K562 (cell line): ENCODE data around the gene CNPY4. TPM values are rescaled to one million over a fixed set of nuclear protein-coding genes. Genes with fewer than 3 reads are reported as not detected.
A peak's percentile ranks its signal among the peaks of the same experiment; 100 is the strongest.

Experiments
- ATAC-seq: fragments of 200-7000 bp; cut with Tn5 transposase; 3 replicates; pipeline ENCODE4 v1.9.1; 2020; ENCODE audit warnings: moderate library complexity
- BruUV-seq: library from RNA; stranded (reverse); fragments of 400-500 nt; replicated peaks from 2 replicates; lab custom pipeline; 2021; lab: Mats Ljungman, UMichigan
- CTCF ChIA-PET: fragments of 300-600 bp; formaldehyde crosslinking; extraction: SDS; loops from one replicate; lab custom pipeline; 2021; ENCODE audit warnings: low intra/inter-chr PET ratio; lab: Yijun Ruan, JAX
- POLR2A ChIA-PET: fragments of 300-600, 350-650 bp; sonication (Branson Sonifier 250); formaldehyde crosslinking; extraction: SDS; loops from one replicate; lab custom pipeline; 2021; ENCODE audit warnings: antibody characterized with exemption, inconsistent platforms; lab: Yijun Ruan, JAX
- DNase-seq, 4 experiments: peaks; one replicate each; pipeline versions ENCODE4 v3.0.0 to v3.0.0-alpha.2; 2011 to 2018; ENCODE audit warnings: low spot score in 3 of 4, mixed read lengths in 3 of 4; ENCODE audit errors: extremely low read depth in 1 of 4
- FAIRE-seq: peaks from 2 replicates; lab custom pipeline; 2011; peaks lifted over from hg19 to GRCh38; lab: Jason Lieb, UNC
- H2AFZ ChIP-seq: 2 replicates; pipeline ENCODE4 v1.6.0; 2011; ENCODE audit warnings: low read depth, low read length, control low read depth, inconsistent platforms
- H3K27ac ChIP-seq: fragments of 200-600 bp; 3 replicates; pipeline ENCODE4 v1.8.0; 2011; ENCODE audit warnings: low read depth, mild to moderate bottlenecking, control low read depth, inconsistent platforms, low read length, moderate library complexity, mixed read lengths; ENCODE audit errors: extremely low read depth
- H3K27me3 ChIP-seq, 2 experiments: fragments of 300-600 bp in 1 of 2; 2 replicates in 1 of 2; 3 replicates in 1 of 2; pipeline versions ENCODE4 v1.6.0 to v1.8.0; 2011; ENCODE audit warnings: inconsistent platforms in 2 of 2, low read length in 2 of 2, mild to moderate bottlenecking in 1 of 2, mixed read lengths in 1 of 2, moderate library complexity in 1 of 2; ENCODE audit not compliant: control insufficient read depth in 2 of 2, insufficient read depth in 2 of 2
- H3K36me3 ChIP-seq: fragments of 300-600 bp; 3 replicates; pipeline ENCODE4 v1.8.0; 2011; ENCODE audit warnings: mild to moderate bottlenecking, low read length, inconsistent platforms; ENCODE audit not compliant: control insufficient read depth, insufficient read depth
- H3K4me1 ChIP-seq, 2 experiments: fragments of 200-600 bp in 1 of 2; replicated peaks in 1 of 2; 2 replicates in 1 of 2; 3 replicates in 1 of 2; pipeline versions ENCODE4 v1.5.1 to v1.8.0; 2011; ENCODE audit warnings: inconsistent platforms in 2 of 2, low read length in 2 of 2, mild to moderate bottlenecking in 1 of 2, mixed read lengths in 1 of 2, moderate library complexity in 1 of 2; ENCODE audit not compliant: control insufficient read depth in 2 of 2, insufficient read depth in 2 of 2
- H3K4me2 ChIP-seq: 2 replicates; pipeline ENCODE4 v1.6.1; 2011; ENCODE audit warnings: low read length, control low read depth, inconsistent platforms, mixed read lengths; ENCODE audit not compliant: insufficient read depth
- H3K4me3 ChIP-seq: fragments of 200-600 bp; sonication (generic), shearing (Covaris generic); 2 replicates; pipeline ENCODE4 v1.5.1; 2016; ENCODE audit warnings: control low read depth, inconsistent platforms
- H3K79me2 ChIP-seq: fragments of 200-600 bp; 3 replicates; pipeline ENCODE4 v1.8.0; 2011; ENCODE audit warnings: low read length, inconsistent platforms; ENCODE audit not compliant: control insufficient read depth, insufficient read depth
- H3K9ac ChIP-seq, 2 experiments: 2 replicates each; pipeline versions ENCODE4 v1.6.0 to v1.6.1; 2011; ENCODE audit warnings: low read depth in 2 of 2, low read length in 2 of 2, control low read depth in 1 of 2, inconsistent platforms in 1 of 2, mild to moderate bottlenecking in 1 of 2, mixed read lengths in 1 of 2; ENCODE audit not compliant: insufficient read depth in 1 of 2
- H3K9me1 ChIP-seq: one replicate; pipeline ENCODE4 v1.6.0; 2011; ENCODE audit warnings: inconsistent platforms, mild to moderate bottlenecking, low read length, moderate library complexity; ENCODE audit not compliant: control insufficient read depth, insufficient read depth
- H3K9me3 ChIP-seq: replicated peaks from 2 replicates; pipeline ENCODE4 v1.5.1; 2011; ENCODE audit warnings: low read depth, low read length, inconsistent platforms; ENCODE audit not compliant: control insufficient read depth, insufficient read depth
- H4K20me1 ChIP-seq: replicated peaks from 2 replicates; pipeline ENCODE4 v1.6.1; 2011; ENCODE audit warnings: low read length, inconsistent platforms, mixed read lengths; ENCODE audit not compliant: control insufficient read depth, insufficient read depth
- BMI1 ChIP-seq: fragments of 150-350 bp; IDR thresholded peaks from 2 replicates; pipeline ENCODE4 v1.6.1; 2014; ENCODE audit warnings: low read length
- CEBPB ChIP-seq: fragments of 450-650 bp; IDR thresholded peaks from 2 replicates; pipeline ENCODE4 v1.6.1; 2016; ENCODE audit warnings: missing genetic modification characterization, missing compliant biosample characterization
- FOXA3 ChIP-seq, 2 experiments: fragments of 450-650 bp in 1 of 2; sonication (generic) in 1 of 2; formaldehyde crosslinking; IDR thresholded peaks in 1 of 2; conservative IDR thresholded peaks in 1 of 2; 2 replicates each; pipeline versions ENCODE4 v1.4.0 to v1.8.0; 2020 to 2022; ENCODE audit warnings: mild to moderate bottlenecking in 2 of 2, missing genetic modification reagents in 1 of 2
- JUND ChIP-seq, 2 experiments: IDR thresholded peaks; 2 replicates in 1 of 2; 3 replicates in 1 of 2; pipeline ENCODE4 v1.6.1; 2011; ENCODE audit warnings: borderline replicate concordance in 2 of 2, low read depth in 2 of 2, low read length in 2 of 2, improper control_type of control experiment in 1 of 2, missing biosample characterization in 1 of 2, missing genetic modification characterization in 1 of 2, missing genetic modification reagents in 1 of 2
- KLF16 ChIP-seq: IDR thresholded peaks from 2 replicates; pipeline ENCODE4 v1.6.1; 2016; ENCODE audit warnings: antibody characterized with exemption
- PHF21A ChIP-seq: fragments of 450-650 bp; IDR thresholded peaks from 2 replicates; pipeline ENCODE4 v1.6.1; 2017; ENCODE audit warnings: low read depth, borderline replicate concordance
- POLR2AphosphoS2 ChIP-seq: IDR thresholded peaks from 2 replicates; pipeline ENCODE4 v1.6.1; 2012; ENCODE audit warnings: low read length, improper control_type of control experiment
- PURB ChIP-seq: sonication (generic); formaldehyde crosslinking; IDR thresholded peaks from 2 replicates; pipeline ENCODE4 v1.9.0; 2021; ENCODE audit warnings: low read depth, mild to moderate bottlenecking, missing genetic modification reagents
- RCOR1 ChIP-seq, 2 experiments: IDR thresholded peaks; 2 replicates each; pipeline ENCODE4 v1.6.1; 2012; ENCODE audit warnings: low read depth in 2 of 2, low read length in 2 of 2, borderline replicate concordance in 1 of 2, improper control_type of control experiment in 1 of 2
- STAT5A ChIP-seq: IDR thresholded peaks from 2 replicates; pipeline ENCODE4 v1.6.1; 2012; ENCODE audit warnings: low read length, inconsistent platforms, borderline replicate concordance
- WGBS: fragments of 100-300 bp; shearing (Covaris generic); methylation state at CpG from one replicate; pipeline ENCODE4 v1.1.6; 2016; ENCODE audit warnings: low coverage, mixed read lengths; ENCODE audit not compliant: insufficient coverage; ENCODE audit errors: missing lambda C conversion rate; 5-methylcytosine and 5-hydroxymethylcytosine counted together
- in situ Hi-C: fragments of 300-500 bp; cut with MboI; formaldehyde crosslinking; loops from 4 replicates; pipeline ENCODE4 v1.15.0; 2018; ENCODE audit warnings: inconsistent platforms, mixed read lengths
- intact Hi-C: fragments of 100-400 bp; cut with micrococcal nuclease; formaldehyde crosslinking; loops from 2 replicates; pipeline ENCODE4 v1.14.2; 2022
- polyA plus RNA-seq, 8 experiments: library from polyadenylated mRNA; depleted of rRNA in 4 of 8; stranded (reverse) in 5 of 8; unstranded in 3 of 8; fragments of >200 nt; fragmentation: Nextera tagmentation in 2 of 8; fragmentation: Illumina TruSeq in 1 of 8; extraction: Ambion mirVana in 2 of 8; extraction: Trizol in 1 of 8; gene quantifications; 2 replicates each; pipeline versions ENCODE4 v1.2.1 to v1.2.3, GENCODE V29; 2011 to 2014; ENCODE audit warnings: inconsistent platforms in 1 of 8, missing spikeins in 1 of 8
- total RNA-seq, 7 experiments: library from RNA; depleted of rRNA in 6 of 7; stranded (reverse); fragments of >200 nt in 6 of 7; fragmentation: Illumina TruSeq in 2 of 7; extraction: Trizol in 2 of 7; gene quantifications; 2 replicates each; pipeline versions ENCODE4 v1.2.1 to v1.2.3, GENCODE V29; 2011 to 2021; ENCODE audit warnings: low replicate concordance in 1 of 7
- TF ChIP-seq, protein P1 (sequence below): fragments of 450-650 bp; IDR thresholded peaks from 2 replicates; pipeline ENCODE4 v1.6.1; 2016; ENCODE audit warnings: low read depth, mild to moderate bottlenecking, moderate library complexity
- TF ChIP-seq, protein P2 (sequence below): fragments of 450-650 bp; formaldehyde crosslinking; IDR thresholded peaks from 2 replicates; pipeline ENCODE4 v1.4.0; 2020; ENCODE audit warnings: mild to moderate bottlenecking, moderate library complexity
- TF ChIP-seq, protein P3 (sequence below), 2 experiments: fragments of 450-650 bp in 1 of 2; sonication (generic) in 1 of 2; formaldehyde crosslinking in 1 of 2; IDR thresholded peaks in 1 of 2; conservative IDR thresholded peaks in 1 of 2; 2 replicates each; pipeline versions ENCODE4 v1.6.1 to v1.8.1; 2016 to 2023; ENCODE audit warnings: mild to moderate bottlenecking in 2 of 2, moderate library complexity in 2 of 2, inconsistent platforms in 1 of 2, missing genetic modification reagents in 1 of 2
- TF ChIP-seq, protein P4 (sequence below): fragments of 450-650 bp; formaldehyde crosslinking; IDR thresholded peaks from 2 replicates; pipeline ENCODE4 v1.4.0; 2020; ENCODE audit warnings: mild to moderate bottlenecking, moderate library complexity

CNPY4 gene
- total and polyA plus RNA-seq, 9 of the 15 experiments (the other 6 are each of a cell fraction or from before 2014, with no cell fraction given), result 1.9 to 11.2 (median 7.0) TPM

DNA sequence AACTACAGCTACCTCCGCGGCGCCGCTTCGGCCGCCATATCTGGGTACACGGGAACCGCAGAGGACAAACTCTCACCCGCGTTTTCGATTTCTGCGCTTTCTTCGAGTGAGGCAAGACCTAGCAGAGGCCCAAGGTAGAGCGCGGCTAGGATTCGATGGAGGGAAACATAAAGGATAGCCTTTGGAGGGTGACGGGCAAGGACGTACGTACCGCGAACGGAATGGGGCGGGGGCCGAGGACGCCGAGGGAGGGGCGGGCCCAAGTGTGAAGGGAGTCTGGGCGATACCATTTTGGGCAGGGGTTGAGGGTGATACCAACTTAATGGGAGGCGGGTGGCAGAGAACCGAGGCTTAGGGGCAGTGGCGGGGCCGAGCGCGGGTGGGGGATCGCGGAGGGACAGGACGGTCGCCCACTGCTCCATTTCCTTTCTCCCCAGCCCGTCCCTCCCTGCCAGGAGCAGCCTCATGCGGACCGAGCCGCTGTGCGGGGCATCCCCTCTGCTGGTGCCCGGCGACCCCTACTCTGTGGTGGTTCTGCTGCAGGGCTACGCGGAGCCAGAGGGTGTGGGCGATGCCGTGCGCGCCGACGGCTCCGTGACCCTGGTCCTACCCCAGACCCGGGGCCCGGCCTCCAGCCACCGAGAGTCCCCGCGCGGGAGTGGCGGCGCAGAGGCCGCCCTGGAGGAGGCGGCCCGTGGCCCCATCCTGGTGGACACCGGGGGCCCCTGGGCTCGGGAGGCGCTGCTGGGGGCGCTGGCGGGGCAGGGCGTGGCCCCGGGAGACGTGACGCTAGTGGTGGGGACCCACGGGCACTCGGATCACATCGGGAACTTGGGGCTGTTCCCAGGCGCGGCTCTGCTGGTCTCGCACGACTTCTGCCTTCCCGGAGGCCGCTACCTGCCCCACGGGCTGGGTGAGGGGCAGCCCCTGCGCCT lies 7.8 kb downstream of the CNPY4 start, which contains the start of gene MBLAC1:
Gene MBLAC1 (plus strand): TSS at position 37 of the 935 bp plus-strand sequence. CDS start 429 bp downstream, at position 466.
- peak; percentile 78 for FAIRE-seq
- TSS peak; percentile 46 for BruUV-seq
- TF ChIP-seq, protein P1, sequence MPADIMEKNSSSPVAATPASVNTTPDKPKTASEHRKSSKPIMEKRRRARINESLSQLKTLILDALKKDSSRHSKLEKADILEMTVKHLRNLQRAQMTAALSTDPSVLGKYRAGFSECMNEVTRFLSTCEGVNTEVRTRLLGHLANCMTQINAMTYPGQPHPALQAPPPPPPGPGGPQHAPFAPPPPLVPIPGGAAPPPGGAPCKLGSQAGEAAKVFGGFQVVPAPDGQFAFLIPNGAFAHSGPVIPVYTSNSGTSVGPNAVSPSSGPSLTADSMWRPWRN, result no peak
- TF ChIP-seq POLR2AphosphoS2 (peak; percentile 70; the same call in 1 of the 2 replicates), PURB (CRISPR knock-in tag) (no peak), PHF21A (no peak), STAT5A (no peak), KLF16 (no peak), JUND (IDR thresholded peaks at IDR 0.05; ENCODE audit: borderline replicate concordance, low read depth, low read length) (peak; percentile 98), JUND (tag; IDR thresholded peaks at IDR 0.05; ENCODE audit: borderline replicate concordance, low read depth, low read length) (no peak), BMI1 (no peak), RCOR1 (IDR thresholded peaks at IDR 0.05; ENCODE audit: borderline replicate concordance in 1 of 2, low read depth in 2 of 2, low read length in 2 of 2) (peak in 1 of 2 experiments; percentile 2; a peak in 1 of 4 replicates), CEBPB (no peak), FOXA3 (CRISPR knock-in tag; conservative IDR thresholded peaks at IDR 0.05 in 1 of 2, IDR thresholded peaks at IDR 0.05 in 1 of 2) (0 out of 4 replicates have a peak, but pooled peaks of 1 of the 2 experiments have one; percentile 0)
- TF ChIP-seq, protein P2, sequence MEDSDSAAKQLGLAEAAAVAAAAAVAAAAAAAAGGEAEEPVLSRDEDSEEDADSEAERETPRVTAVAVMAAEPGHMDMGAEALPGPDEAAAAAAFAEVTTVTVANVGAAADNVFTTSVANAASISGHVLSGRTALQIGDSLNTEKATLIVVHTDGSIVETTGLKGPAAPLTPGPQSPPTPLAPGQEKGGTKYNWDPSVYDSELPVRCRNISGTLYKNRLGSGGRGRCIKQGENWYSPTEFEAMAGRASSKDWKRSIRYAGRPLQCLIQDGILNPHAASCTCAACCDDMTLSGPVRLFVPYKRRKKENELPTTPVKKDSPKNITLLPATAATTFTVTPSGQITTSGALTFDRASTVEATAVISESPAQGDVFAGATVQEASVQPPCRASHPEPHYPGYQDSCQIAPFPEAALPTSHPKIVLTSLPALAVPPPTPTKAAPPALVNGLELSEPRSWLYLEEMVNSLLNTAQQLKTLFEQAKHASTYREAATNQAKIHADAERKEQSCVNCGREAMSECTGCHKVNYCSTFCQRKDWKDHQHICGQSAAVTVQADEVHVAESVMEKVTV (CRISPR knock-in tag), result no peak
- TF ChIP-seq, protein P3, sequence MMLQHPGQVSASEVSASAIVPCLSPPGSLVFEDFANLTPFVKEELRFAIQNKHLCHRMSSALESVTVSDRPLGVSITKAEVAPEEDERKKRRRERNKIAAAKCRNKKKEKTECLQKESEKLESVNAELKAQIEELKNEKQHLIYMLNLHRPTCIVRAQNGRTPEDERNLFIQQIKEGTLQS (IDR thresholded peaks at IDR 0.05), result peak; percentile 25; the same call in 1 of the 2 replicates
- TF ChIP-seq, protein P3 (CRISPR knock-in tag; conservative IDR thresholded peaks at IDR 0.05), result no peak; the same call in 1 of the 2 replicates
- TF ChIP-seq, protein P4, sequence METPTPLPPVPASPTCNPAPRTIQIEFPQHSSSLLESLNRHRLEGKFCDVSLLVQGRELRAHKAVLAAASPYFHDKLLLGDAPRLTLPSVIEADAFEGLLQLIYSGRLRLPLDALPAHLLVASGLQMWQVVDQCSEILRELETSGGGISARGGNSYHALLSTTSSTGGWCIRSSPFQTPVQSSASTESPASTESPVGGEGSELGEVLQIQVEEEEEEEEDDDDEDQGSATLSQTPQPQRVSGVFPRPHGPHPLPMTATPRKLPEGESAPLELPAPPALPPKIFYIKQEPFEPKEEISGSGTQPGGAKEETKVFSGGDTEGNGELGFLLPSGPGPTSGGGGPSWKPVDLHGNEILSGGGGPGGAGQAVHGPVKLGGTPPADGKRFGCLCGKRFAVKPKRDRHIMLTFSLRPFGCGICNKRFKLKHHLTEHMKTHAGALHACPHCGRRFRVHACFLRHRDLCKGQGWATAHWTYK (CRISPR knock-in tag), result peak; percentile 60; the same call in 1 of the 2 replicates

More for the DNA sequence above, 7.8 kb downstream of the CNPY4 start, which contains the start of gene MBLAC1:
- 3% methylated on average over 56 of the region's 85 CpGs for WGBS
- ChIA-PET CTCF (interaction anchor here (0.5 to 0.9 kb wide), 3 partner anchors 199 to 214 kb away, joined by 3 read pairs; no protein-coding TSS in a partner anchor), POLR2A (interaction anchor here (0.5 to 5.7 kb wide), 11 partner anchors 11 to 311 kb away, joined by 3 to 45 read pairs (median 3); partner anchors contain the start of genes AP4M1 and MCM7)
- H3K9me3 ChIP-seq, result no peaks in the 10 kb centered on the region
- H2AFZ ChIP-seq, result peak within 1 kb of the TSS; percentile 97
- peaks cover 22% of the 10 kb centered on the region for H3K79me2 ChIP-seq
- H3K27ac ChIP-seq, result peak within 1 kb of the TSS; percentile 97
- peak within 1 kb of the TSS; percentile 74 for H3K4me3 ChIP-seq
- peak within 1 kb of the TSS; percentile 94 for H3K4me2 ChIP-seq
- DNase-seq (peak; percentile 90 to 96 (median 94)), ATAC-seq (peak; percentile 70)
- intact Hi-C loops (loop anchor here (1.0 to 5.0 kb wide), 4 partner anchors 26 to 150 kb away; partner anchors contain the start of genes AP4M1, AZGP1, MCM7 and ZSCAN21), in situ Hi-C loops (loop anchor here (5.0 kb wide), 2 partner anchors 135 to 210 kb away; partner anchors contain the start of gene TRIM4)
- H3K27me3 ChIP-seq, result no peaks in the 10 kb centered on the region
- H3K4me1 ChIP-seq, result peaks cover 35 to 60% of the 10 kb centered on the region in 2 experiments
- no peaks in the 10 kb centered on the region for H3K9me1 ChIP-seq
- peak within 1 kb of the TSS; percentile 92 to 100 for H3K9ac ChIP-seq
- H4K20me1 ChIP-seq, result no peaks in the 10 kb centered on the region
- H3K36me3 ChIP-seq, result no peaks in the 10 kb centered on the region
